Measurements from ENCODE around the gene HERC2.
A peak's percentile ranks its signal among the peaks of the same experiment; 100 is the strongest.
"Not testable (repeated sequence)": the region's sequence is repeated elsewhere in the genome, so short reads cannot be mapped to it uniquely, and the experiment has no call there.

Gene HERC2

GRCh38 chr15:28221696-28222095 lies 100.3 kb downstream of the HERC2 start:
- not testable (repeated sequence) for DNase-seq

- no peak for DNase-seq
These were observed 102.9 kb downstream of the HERC2 start for GRCh38 chr15:28219116-28219515.

GRCh38 chr15:28216946-28217546 lies 104.9 kb downstream of the HERC2 start:
- not testable (repeated sequence) for DNase-seq

GRCh38 chr15:28215521-28215920 lies 106.5 kb downstream of the HERC2 start:
- DNase-seq, result not testable (repeated sequence)

- DNase-seq, result not testable (repeated sequence)
These were observed 107.8 kb downstream of the HERC2 start for GRCh38 chr15:28214006-28214790.

GRCh38 chr15:28213393-28213792 lies 108.6 kb downstream of the HERC2 start:
- DNase-seq, result not testable (repeated sequence)

GRCh38 chr15:28208583-28208982 lies 113.4 kb downstream of the HERC2 start:
- DNase-seq, result no peak

- DNase-seq, result not testable (repeated sequence)
These were observed 116.3 kb downstream of the HERC2 start for GRCh38 chr15:28205640-28206039.

GRCh38 chr15:28203055-28203828 lies 118.7 kb downstream of the HERC2 start:
- not testable (repeated sequence) for DNase-seq

- DNase-seq, result not testable (repeated sequence)
These were observed 119.9 kb downstream of the HERC2 start for GRCh38 chr15:28202124-28202523.

GRCh38 chr15:28198215-28198614 lies 123.8 kb downstream of the HERC2 start:
- not testable (repeated sequence) for DNase-seq

- DNase-seq, result not testable (repeated sequence)
These were observed 124.3 kb downstream of the HERC2 start for GRCh38 chr15:28197694-28198093.

- DNase-seq, result not testable (repeated sequence)
These were observed 125.4 kb downstream of the HERC2 start for GRCh38 chr15:28196581-28196980.

- DNase-seq, result no peak
These were observed 129.2 kb downstream of the HERC2 start for GRCh38 chr15:28192772-28193171.

GRCh38 chr15:28191832-28192231 lies 130.1 kb downstream of the HERC2 start:
- no peak for DNase-seq

GRCh38 chr15:28190391-28191174 lies 131.4 kb downstream of the HERC2 start:
- DNase-seq, result no peak

GRCh38 chr15:28185148-28185895 lies 136.7 kb downstream of the HERC2 start:
- DNase-seq, result peak in 1 of 2 experiments; percentile 19

- DNase-seq, result no peak
These were observed 137.8 kb downstream of the HERC2 start for GRCh38 chr15:28184166-28184565.

GRCh38 chr15:28182731-28183130 lies 139.2 kb downstream of the HERC2 start:
- no peak for DNase-seq

GRCh38 chr15:28182216-28182615 lies 139.8 kb downstream of the HERC2 start:
- DNase-seq, result no peak

- no peak for DNase-seq
These were observed 140.6 kb downstream of the HERC2 start for GRCh38 chr15:28181366-28181765.

GRCh38 chr15:28179270-28179669 lies 142.7 kb downstream of the HERC2 start:
- no peak for DNase-seq
